Measurements from ENCODE around the gene STX4.

The STX4 gene

DNA sequence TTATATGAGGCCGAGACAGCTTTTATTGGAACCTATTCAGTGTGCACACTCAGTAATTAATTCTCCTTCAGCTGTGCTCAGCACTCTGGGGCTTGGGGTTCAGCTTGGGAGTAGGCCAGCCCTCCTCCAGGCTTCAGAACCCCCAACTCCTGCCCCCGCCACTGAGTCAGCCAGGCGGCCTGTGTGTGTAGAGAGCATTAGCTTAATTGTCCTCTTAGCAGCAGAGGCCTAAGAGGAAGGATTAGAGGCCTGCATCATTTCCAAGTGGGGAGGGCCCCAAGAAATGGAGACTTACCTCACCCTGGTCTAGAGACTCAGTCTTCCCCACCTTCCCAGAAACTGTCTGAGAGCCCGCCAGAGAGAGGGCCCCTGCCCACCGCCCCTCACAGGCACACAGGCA is 54.6 kb downstream of the STX4 start:
- H3K27me3 ChIP-seq (ENCODE audit: low read length), result no peaks in the 10 kb centered on the region
- TF ChIP-seq CTCF (IDR thresholded peaks at IDR 0.05; ENCODE audit: insufficient read depth, low read length, poor library complexity, severe bottlenecking) (no peak), EZH2phosphoT487 (conservative IDR thresholded peaks at IDR 0.05; ENCODE audit: low read length) (no peak)
- no peak overlapping the region for H3K4me3 ChIP-seq (ENCODE audit: insufficient read depth, low read length, poor library complexity, severe bottlenecking)
- no peaks in the 10 kb centered on the region for H3K36me3 ChIP-seq (ENCODE audit: low read length)
- H3K27ac ChIP-seq (ENCODE audit: low read depth, low read length), result no peak overlapping the region
- H3K79me2 ChIP-seq (ENCODE audit: insufficient read depth, low read length), result peaks cover 7% of the 10 kb centered on the region
- no peak overlapping the region for H2AFZ ChIP-seq (ENCODE audit: low read depth, low read length, severe bottlenecking)
- H4K20me1 ChIP-seq (ENCODE audit: low read depth, low read length), result peaks cover 2% of the 10 kb centered on the region; the same call in 1 of the 2 replicates
- H3K9ac ChIP-seq (ENCODE audit: low read length), result no peak overlapping the region
- H3F3A ChIP-seq (ENCODE audit: insufficient read depth), result peaks cover 5% of the 10 kb centered on the region; the same call in 1 of the 2 replicates
- H3K4me2 ChIP-seq (ENCODE audit: low read depth, low read length, poor library complexity, severe bottlenecking), result no peak overlapping the region
- no peaks in the 10 kb centered on the region for H3K9me3 ChIP-seq (ENCODE audit: insufficient read depth, low read length)
- H3K9me2 ChIP-seq (replicated peaks; ENCODE audit: insufficient read depth, low read length), result no peaks in the 10 kb centered on the region

GRCh38 chr16:31088459-31089183 is 55.3 kb downstream of the STX4 start, which contains the start of gene PRSS53:
PRSS53 (minus strand) TSS chr16:31088943; CDS start chr16:31088809, 134 bp downstream.
- no peaks in the 10 kb centered on the region for H3K36me3 ChIP-seq (ENCODE audit: low read length)
- H3F3A ChIP-seq (ENCODE audit: insufficient read depth), result peaks cover 6% of the 10 kb centered on the region; the same call in 1 of the 2 replicates
- no peak for TF ChIP-seq CTCF (IDR thresholded peaks at IDR 0.05; ENCODE audit: insufficient read depth, low read length, poor library complexity, severe bottlenecking)
- TF ChIP-seq EZH2phosphoT487 (conservative IDR thresholded peaks at IDR 0.05; ENCODE audit: low read length), result no peak
- peaks cover 12% of the 10 kb centered on the region for H3K79me2 ChIP-seq (ENCODE audit: insufficient read depth, low read length)
- no peaks in the 10 kb centered on the region for H3K27me3 ChIP-seq (ENCODE audit: low read length)
- H3K4me2 ChIP-seq (ENCODE audit: low read depth, low read length, poor library complexity, severe bottlenecking), result no peak within 1 kb of the TSS
- no peaks in the 10 kb centered on the region for H3K9me3 ChIP-seq (ENCODE audit: insufficient read depth, low read length)
- no peak within 1 kb of the TSS for H3K27ac ChIP-seq (ENCODE audit: low read depth, low read length)
- no peak within 1 kb of the TSS for H3K4me3 ChIP-seq (ENCODE audit: insufficient read depth, low read length, poor library complexity, severe bottlenecking)
- H2AFZ ChIP-seq (ENCODE audit: low read depth, low read length, severe bottlenecking), result no peak within 1 kb of the TSS
- no peak within 1 kb of the TSS for H3K9ac ChIP-seq (ENCODE audit: low read length)
- H3K9me2 ChIP-seq (replicated peaks; ENCODE audit: insufficient read depth, low read length), result no peaks in the 10 kb centered on the region
- H4K20me1 ChIP-seq (ENCODE audit: low read depth, low read length), result peaks cover 2% of the 10 kb centered on the region; the same call in 1 of the 2 replicates

DNA sequence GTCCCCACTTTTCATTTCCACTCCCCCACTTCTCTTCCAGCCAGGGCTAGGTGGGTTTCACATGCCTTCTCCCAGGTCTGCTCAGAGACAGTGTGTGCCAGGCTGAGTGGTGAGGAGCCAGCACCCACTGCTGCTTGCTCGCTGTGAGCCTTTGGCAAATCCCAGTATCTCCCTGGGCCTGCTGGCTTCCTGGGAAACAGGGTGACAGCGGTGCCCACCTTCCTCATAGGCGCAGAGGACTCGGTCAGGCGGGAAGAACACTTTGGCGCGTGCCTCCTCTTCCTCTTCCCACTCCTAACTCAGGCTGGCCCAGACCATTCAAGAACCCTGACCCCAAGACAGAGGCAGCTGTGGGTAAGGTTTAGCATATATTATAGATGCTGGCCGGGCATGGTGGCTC is 55.8 kb downstream of the STX4 start:
- Histone ChIP-seq H3K27me3 (ENCODE audit: low read length) (no peaks in the 10 kb centered on the region), H4K20me1 (ENCODE audit: low read depth, low read length) (peaks cover 2% of the 10 kb centered on the region; the same call in 1 of the 2 replicates), H3K4me3 (ENCODE audit: insufficient read depth, low read length, poor library complexity, severe bottlenecking) (no peak overlapping the region), H3K27ac (ENCODE audit: low read depth, low read length) (no peak overlapping the region), H3K36me3 (ENCODE audit: low read length) (no peaks in the 10 kb centered on the region), H3K79me2 (ENCODE audit: insufficient read depth, low read length) (peaks cover 17% of the 10 kb centered on the region), H3K9me3 (ENCODE audit: insufficient read depth, low read length) (no peaks in the 10 kb centered on the region), H3K9me2 (replicated peaks; ENCODE audit: insufficient read depth, low read length) (no peaks in the 10 kb centered on the region), H3K4me2 (ENCODE audit: low read depth, low read length, poor library complexity, severe bottlenecking) (no peak overlapping the region), H2AFZ (ENCODE audit: low read depth, low read length, severe bottlenecking) (no peak overlapping the region), H3F3A (ENCODE audit: insufficient read depth) (peaks cover 6% of the 10 kb centered on the region), H3K9ac (ENCODE audit: low read length) (no peak overlapping the region)
- no peak for TF ChIP-seq EZH2phosphoT487 (conservative IDR thresholded peaks at IDR 0.05; ENCODE audit: low read length)
- TF ChIP-seq CTCF (IDR thresholded peaks at IDR 0.05; ENCODE audit: insufficient read depth, low read length, poor library complexity, severe bottlenecking), result no peak

Data from SU-DHL-6 (cell line).